LNCAP (cell line): ENCODE results near the gene C3.

Experiments
- CTCF ChIP-seq: fragments of 450-650 bp; IDR thresholded peaks from 2 replicates; pipeline ENCODE4 v1.5.1; 2017; ENCODE audit warnings: mild to moderate bottlenecking

C3 gene

GRCh38 chr19:6717441-6717971 lies 2.9 kb downstream of the C3 start:
- TF ChIP-seq CTCF = no peak

- TF ChIP-seq CTCF = no peak
Observed at GRCh38 chr19:6717036-6717435, 3.4 kb downstream of the C3 start.

GRCh38 chr19:6716610-6716970 lies 3.9 kb downstream of the C3 start:
- TF ChIP-seq CTCF = no peak

- TF ChIP-seq CTCF = no peak
Observed at GRCh38 chr19:6714749-6715555, 5.5 kb downstream of the C3 start.

- no peak for TF ChIP-seq CTCF
Observed at GRCh38 chr19:6713773-6714692, 6.4 kb downstream of the C3 start.

- TF ChIP-seq CTCF = no peak
Observed at GRCh38 chr19:6712692-6713670, 7.5 kb downstream of the C3 start.

GRCh38 chr19:6712231-6712630 lies 8.2 kb downstream of the C3 start:
- TF ChIP-seq CTCF = no peak
